Sciatic nerve (tissue), 2 donors: Measurements from ENCODE around the gene PDK2. TPM values are rescaled to one million over a fixed set of nuclear protein-coding genes. Genes with fewer than 3 reads are reported as not detected.
A peak's percentile ranks its signal among the peaks of the same experiment; 100 is the strongest.

Experiments
- ATAC-seq: fragments of 200-7000 bp; cut with Tn5 transposase; one replicate; pipeline ENCODE4 v1.9.1; 2020; ENCODE audit warnings: mild to moderate bottlenecking, moderate library complexity
- DNase-seq: peaks from one replicate; pipeline ENCODE4 v3.0.0-alpha.2; 2020; ENCODE audit warnings: low spot score
- intact Hi-C: fragments of 100-400 bp; cut with DNase I; formaldehyde crosslinking; loops from one replicate; pipeline ENCODE4 v1.14.2; 2022
- total RNA-seq: library from RNA; stranded (reverse); fragmentation: NEBNext Ultra II Directional; extraction: Animal tissue kit (Norgen Biotek cat#: 25700); gene quantifications from one replicate; pipeline ENCODE4 v1.2.1, GENCODE V29; 2021
- donor health status: DM: no; HTN: no; CAD: no.
- donor health status: DM: no; HTN: no; CAD: no.

The PDK2 gene
- total RNA-seq, 1 donor from 2014 or later = 48.6 TPM

GRCh38 chr17:50095626-50096037 is 481 bp downstream of the PDK2 start:
- DNase-seq (no peak), ATAC-seq (no peak)
- intact Hi-C loops = loop anchor here (10.0 kb wide), 1 partner anchor 59 kb away; the partner anchor contains the start of gene PPP1R9B

- DNase-seq = peak; percentile 60
- intact Hi-C loops = loop anchor here (10.0 kb wide), 1 partner anchor 59 kb away; the partner anchor contains the start of gene PPP1R9B
- no peak for ATAC-seq
These were observed 941 bp downstream of the PDK2 start for GRCh38 chr17:50096092-50096491.

- DNase-seq (no peak), ATAC-seq (no peak)
- intact Hi-C loops = loop anchor here (10.0 kb wide), 1 partner anchor 58 kb away; the partner anchor contains the start of gene PPP1R9B
These were observed 1.6 kb downstream of the PDK2 start for GRCh38 chr17:50096758-50097157.

GRCh38 chr17:50097455-50097854 is 2.3 kb downstream of the PDK2 start:
- intact Hi-C loops = loop anchor here (10.0 kb wide), 1 partner anchor 57 kb away; the partner anchor contains the start of gene PPP1R9B
- no peak for DNase-seq
- ATAC-seq = no peak

- intact Hi-C loops = loop anchor here (10.0 kb wide), 1 partner anchor 57 kb away; the partner anchor contains the start of gene PPP1R9B
- no peak for DNase-seq
- no peak for ATAC-seq
These were observed 2.8 kb downstream of the PDK2 start for GRCh38 chr17:50097926-50098325.

GRCh38 chr17:50098583-50098982 is 3.4 kb downstream of the PDK2 start:
- intact Hi-C loops = loop anchor here (10.0 kb wide), 1 partner anchor 56 kb away; the partner anchor contains the start of gene PPP1R9B
- no peak for ATAC-seq
- no peak for DNase-seq

- intact Hi-C loops = loop anchor here (10.0 kb wide), 1 partner anchor 56 kb away; the partner anchor contains the start of gene PPP1R9B
- no peak for ATAC-seq
- no peak for DNase-seq
These were observed 3.9 kb downstream of the PDK2 start for GRCh38 chr17:50099003-50099402.

- DNase-seq (no peak), ATAC-seq (no peak)
- intact Hi-C loops = no loop called here
These were observed 5.3 kb downstream of the PDK2 start for GRCh38 chr17:50100480-50100883.

GRCh38 chr17:50100921-50101345 is 5.8 kb downstream of the PDK2 start:
- peak; percentile 44 for ATAC-seq
- intact Hi-C loops = no loop called here
- DNase-seq = no peak

- peak; percentile 78 for ATAC-seq
- intact Hi-C loops = no loop called here
- DNase-seq = peak; percentile 61
These were observed 6.4 kb downstream of the PDK2 start for GRCh38 chr17:50101346-50102163.

GRCh38 chr17:50102164-50102991 is 7.2 kb downstream of the PDK2 start:
- intact Hi-C loops = no loop called here
- ATAC-seq (peak; percentile 71), DNase-seq (peak; percentile 75)

GRCh38 chr17:50103252-50103651 is 8.1 kb downstream of the PDK2 start:
- no peak for DNase-seq
- no peak for ATAC-seq
- intact Hi-C loops = no loop called here

GRCh38 chr17:50103941-50104340 is 8.8 kb downstream of the PDK2 start:
- intact Hi-C loops = no loop called here
- ATAC-seq (no peak), DNase-seq (no peak)

- no peak for DNase-seq
- intact Hi-C loops = no loop called here
- no peak for ATAC-seq
These were observed 10.7 kb downstream of the PDK2 start for GRCh38 chr17:50105811-50106210.

- DNase-seq (no peak), ATAC-seq (no peak)
- intact Hi-C loops = no loop called here
These were observed 11.4 kb downstream of the PDK2 start for GRCh38 chr17:50106393-50107131.

- DNase-seq = no peak
- intact Hi-C loops = no loop called here
- no peak for ATAC-seq
These were observed 12.8 kb downstream of the PDK2 start for GRCh38 chr17:50107790-50108414.

- ATAC-seq (no peak), DNase-seq (no peak)
- intact Hi-C loops = no loop called here
These were observed 13.4 kb downstream of the PDK2 start for GRCh38 chr17:50108556-50108955.

GRCh38 chr17:50109207-50109606 is 14.1 kb downstream of the PDK2 start:
- no peak for DNase-seq
- ATAC-seq = no peak
- intact Hi-C loops = no loop called here
